H9 (cell line): Measurements from ENCODE around the gene LRRIQ4. TPM values are rescaled to one million over a fixed set of nuclear protein-coding genes. Genes with fewer than 3 reads are reported as not detected.

Source experiments
- DNase-seq: peaks from one replicate; pipeline ENCODE4 v3.0.0-alpha.2; 2017
- H2AFZ ChIP-seq: one replicate; pipeline ENCODE4 v1.6.1; 2013; ENCODE audit warnings: mild to moderate bottlenecking, low read length, control low read depth, moderate library complexity
- H2AK5ac ChIP-seq: 2 replicates; pipeline ENCODE4 v1.6.1; 2013; ENCODE audit warnings: low read length, control low read depth, mixed read lengths; ENCODE audit not compliant: insufficient read length
- H2BK120ac ChIP-seq: one replicate; pipeline ENCODE4 v1.6.1; 2013; ENCODE audit warnings: low read depth, mild to moderate bottlenecking, low read length, control low read depth, inconsistent platforms; ENCODE audit not compliant: poor library complexity, severe bottlenecking
- H2BK12ac ChIP-seq: 2 replicates; pipeline ENCODE4 v1.6.1; 2013; ENCODE audit warnings: low read length, control low read depth, mixed read lengths, low read depth; ENCODE audit not compliant: insufficient read length
- H2BK15ac ChIP-seq: 2 replicates; pipeline ENCODE4 v1.6.1; 2013; ENCODE audit warnings: low read depth, low read length, control low read depth
- H2BK20ac ChIP-seq: one replicate; pipeline ENCODE4 v1.6.1; 2013; ENCODE audit warnings: low read depth, mild to moderate bottlenecking, low read length, control low read depth, inconsistent platforms; ENCODE audit not compliant: poor library complexity, severe bottlenecking
- H2BK5ac ChIP-seq: 2 replicates; pipeline ENCODE4 v1.6.1; 2013; ENCODE audit warnings: low read length, control low read depth, mixed read lengths; ENCODE audit not compliant: insufficient read length
- H3K14ac ChIP-seq: 2 replicates; pipeline ENCODE4 v1.6.1; 2013; ENCODE audit warnings: low read length, control low read depth; ENCODE audit not compliant: insufficient read depth
- H3K18ac ChIP-seq: 2 replicates; pipeline ENCODE4 v1.6.1; 2013; ENCODE audit warnings: low read depth, mild to moderate bottlenecking, mixed read lengths, low read length, control low read depth; ENCODE audit not compliant: insufficient read length
- H3K23ac ChIP-seq: 2 replicates; pipeline ENCODE4 v1.6.1; 2013; ENCODE audit warnings: low read length, control low read depth, mixed read lengths, low read depth; ENCODE audit not compliant: insufficient read length
- H3K23me2 ChIP-seq: 2 replicates; pipeline ENCODE4 v1.6.1; 2013; ENCODE audit warnings: low read depth, mild to moderate bottlenecking, mixed read lengths, low read length, control low read depth; ENCODE audit not compliant: insufficient read length, poor library complexity, severe bottlenecking
- H3K27ac ChIP-seq: 2 replicates; pipeline ENCODE4 v1.5.1; 2013; ENCODE audit warnings: low read length, control low read depth, mixed read lengths, low read depth; ENCODE audit not compliant: insufficient read length
- H3K27me3 ChIP-seq: 2 replicates; pipeline ENCODE4 v1.6.1; 2013; ENCODE audit warnings: low read length, control low read depth, inconsistent platforms; ENCODE audit not compliant: insufficient read depth
- H3K4ac ChIP-seq: 2 replicates; pipeline ENCODE4 v1.6.1; 2013; ENCODE audit warnings: low read depth, mild to moderate bottlenecking, control low read depth, inconsistent platforms, low read length, moderate library complexity
- H3K4me1 ChIP-seq: 2 replicates; pipeline ENCODE4 v1.6.1; 2013; ENCODE audit warnings: low read length, control low read depth, inconsistent platforms; ENCODE audit not compliant: insufficient read depth
- H3K4me2 ChIP-seq: 2 replicates; pipeline ENCODE4 v1.6.1; 2013; ENCODE audit warnings: low read length, control low read depth, mixed read lengths; ENCODE audit not compliant: insufficient read length, insufficient read depth
- H3K56ac ChIP-seq: 2 replicates; pipeline ENCODE4 v1.6.1; 2013; ENCODE audit warnings: low read depth, mild to moderate bottlenecking, mixed read lengths, low read length, control low read depth; ENCODE audit not compliant: insufficient read length
- H3K79me1 ChIP-seq: 2 replicates; pipeline ENCODE4 v1.6.1; 2013; ENCODE audit warnings: low read depth, mild to moderate bottlenecking, moderate library complexity, low read length, control low read depth, inconsistent platforms; ENCODE audit not compliant: insufficient read depth, poor library complexity, severe bottlenecking
- H3K79me2 ChIP-seq: 2 replicates; pipeline ENCODE4 v1.6.1; 2013; ENCODE audit warnings: low read length, control low read depth, inconsistent platforms; ENCODE audit not compliant: insufficient read depth
- H3K9ac ChIP-seq: 2 replicates; pipeline ENCODE4 v1.6.1; 2013; ENCODE audit warnings: low read length, control low read depth, mixed read lengths; ENCODE audit not compliant: insufficient read length; ENCODE audit errors: extremely low read depth
- H3K9me3 ChIP-seq: one replicate; pipeline ENCODE4 v1.6.1; 2013; ENCODE audit warnings: low read depth, low read length, inconsistent platforms; ENCODE audit not compliant: control insufficient read depth
- H3T11ph ChIP-seq: one replicate; pipeline ENCODE4 v1.6.1; 2013; ENCODE audit warnings: mild to moderate bottlenecking, low read length, control low read depth, inconsistent platforms
- H4K20me1 ChIP-seq: one replicate; pipeline ENCODE4 v1.6.1; 2013; ENCODE audit not compliant: control insufficient read depth, insufficient read length, insufficient read depth
- H4K5ac ChIP-seq: 2 replicates; pipeline ENCODE4 v1.6.1; 2013; ENCODE audit warnings: low read depth, mild to moderate bottlenecking, mixed read lengths, low read length, control low read depth; ENCODE audit not compliant: insufficient read length
- H4K8ac ChIP-seq: replicated peaks from 2 replicates; pipeline ENCODE4 v1.6.1; 2013; ENCODE audit warnings: low read length, control low read depth, mixed read lengths, low read depth; ENCODE audit not compliant: insufficient read length
- H4K91ac ChIP-seq: 2 replicates; pipeline ENCODE4 v1.6.1; 2013; ENCODE audit warnings: low read depth, mild to moderate bottlenecking, moderate library complexity, mixed read lengths, low read length, control low read depth; ENCODE audit not compliant: insufficient read length
- H3K27ac Mint-ChIP-seq, 3 experiments: 2 replicates in 2 of 3; 3 replicates in 1 of 3; pipeline ENCODE4 v1.8.0; 2020 to 2021; ENCODE audit warnings: mixed read lengths in 3 of 3, mild to moderate bottlenecking in 1 of 3, moderate library complexity in 1 of 3
- H3K27me3 Mint-ChIP-seq: 2 replicates; pipeline ENCODE4 v1.8.0; 2021; ENCODE audit warnings: low read depth, mild to moderate bottlenecking, moderate library complexity, mixed read lengths
- H3K36me3 Mint-ChIP-seq, 3 experiments: 2 replicates in 2 of 3; 3 replicates in 1 of 3; pipeline ENCODE4 v1.8.0; 2020 to 2021; ENCODE audit warnings: low read depth in 3 of 3, mixed read lengths in 3 of 3; ENCODE audit not compliant: insufficient read depth in 1 of 3
- H3K4me1 Mint-ChIP-seq, 2 experiments: 2 replicates each; pipeline ENCODE4 v1.8.0; 2020; ENCODE audit warnings: mixed read lengths in 2 of 2
- H3K4me3 Mint-ChIP-seq, 2 experiments: 2 replicates in 1 of 2; 3 replicates in 1 of 2; pipeline ENCODE4 v1.8.0; 2020 to 2021; ENCODE audit warnings: mild to moderate bottlenecking in 2 of 2, mixed read lengths in 2 of 2, moderate library complexity in 1 of 2
- H3K9me3 Mint-ChIP-seq, 2 experiments: 2 replicates in 1 of 2; 3 replicates in 1 of 2; pipeline ENCODE4 v1.8.0; 2020; ENCODE audit warnings: mild to moderate bottlenecking in 2 of 2, mixed read lengths in 2 of 2, moderate library complexity in 1 of 2
- CTCF ChIP-seq: fragments of 200-600 bp; sonication (generic); conservative IDR thresholded peaks from 3 replicates; pipeline ENCODE4 v1.8.0; 2021; ENCODE audit warnings: antibody characterized with exemption, mild to moderate bottlenecking
- WGBS: extraction: QIAGEN DNeasy Blood & Tissue Kit; methylation state at CpG from one replicate; pipeline ENCODE4 v1.1.7; 2013; ENCODE audit warnings: missing lambda C conversion rate, low lambda C conversion rate, mixed read lengths; ENCODE audit not compliant: insufficient read length; ENCODE audit errors: extremely low coverage; 5-methylcytosine and 5-hydroxymethylcytosine counted together
- total RNA-seq: library from RNA; stranded (reverse); gene quantifications from 2 replicates; pipeline ENCODE4 v1.2.1, GENCODE V29; 2021

LRRIQ4 gene
- total RNA-seq, 1 experiment from 2014 or later = not detected

GRCh38 chr3:169777822-169778221 is 34.8 kb upstream of the LRRIQ4 start:
- H3K56ac ChIP-seq = no peak overlapping the region
- peaks cover 22 to 23% of the 10 kb centered on the region in 2 experiments for H3K4me1 Mint-ChIP-seq

More at GRCh38 chr3:169777822-169778221, 34.8 kb upstream of the LRRIQ4 start:
- Mint-ChIP-seq H3K36me3 (peaks cover 30 to 74% (median 70%) of the 10 kb centered on the region in 3 experiments), H3K27me3 (no peaks in the 10 kb centered on the region), H3K4me3 (no peak overlapping the region), H3K9me3 (no peaks in the 10 kb centered on the region; a peak in 1 of 5 replicates), H3K27ac (no peak overlapping the region)
- Histone ChIP-seq H3T11ph (no peak overlapping the region), H4K8ac (no peak overlapping the region), H3K79me1 (peaks cover 7% of the 10 kb centered on the region), H2BK5ac (no peak overlapping the region), H3K79me2 (peaks cover 7% of the 10 kb centered on the region; the same call in 1 of the 2 replicates), H3K4ac (no peak overlapping the region), H3K4me2 (no peak overlapping the region), H3K9me3 (no peaks in the 10 kb centered on the region), H2BK20ac (no peak overlapping the region), H3K27ac (no peak overlapping the region), H3K18ac (no peak overlapping the region), H4K91ac (no peak overlapping the region), H2BK12ac (no peak overlapping the region), H2BK15ac (no peak overlapping the region), H3K4me1 (no peaks in the 10 kb centered on the region), H4K20me1 (no peaks in the 10 kb centered on the region), H3K14ac (no peak overlapping the region), H3K9ac (no peak overlapping the region), H2BK120ac (no peak overlapping the region), H3K23ac (no peak overlapping the region), H2AK5ac (no peak overlapping the region), H2AFZ (no peak overlapping the region), H3K27me3 (no peaks in the 10 kb centered on the region), H4K5ac (no peak overlapping the region), H3K23me2 (no peaks in the 10 kb centered on the region)
- WGBS = no CpG with 5 or more reads among the region's 4 CpGs
- no peak for DNase-seq
- no peak for TF ChIP-seq CTCF
